Fibroblast of lung (primary cell): ENCODE results near the gene STARD8.

Experiments
- CTCF ChIP-seq, 2 donors: IDR thresholded peaks in 1 of 2; conservative IDR thresholded peaks in 1 of 2; 1 replicate in 1 of 2; 2 replicates in 1 of 2; pipeline ENCODE4 v1.5.1; 2011 to 2012; ENCODE audit warnings: low read length in 2 of 2, control low read depth in 1 of 2, inconsistent platforms in 1 of 2, low read depth in 1 of 2, mild to moderate bottlenecking in 1 of 2
- EZH2 ChIP-seq: IDR thresholded peaks from 2 replicates; pipeline ENCODE4 v1.5.1; 2012; ENCODE audit warnings: low read length, control low read depth, mild to moderate bottlenecking; ENCODE audit errors: missing control alignments

GRCh38 chrX:68697465-68698125, 50.1 kb downstream of the STARD8 start:
- no peak for TF ChIP-seq CTCF (conservative IDR thresholded peaks at IDR 0.05 in 1 of 2, IDR thresholded peaks at IDR 0.05 in 1 of 2; ENCODE audit: low read depth in 1 of 2, low read length in 2 of 2)
- TF ChIP-seq EZH2 = no peak
